ENCODE measurements around the gene CD93. TPM values are rescaled to one million over a fixed set of nuclear protein-coding genes. Genes with fewer than 3 reads are reported as not detected.
A peak's percentile ranks its signal among the peaks of the same experiment; 100 is the strongest.

The CD93 gene
- total RNA-seq, 4 donors from 2014 or later: 17.3 to 22.2 (median 21.1) TPM

DNA sequence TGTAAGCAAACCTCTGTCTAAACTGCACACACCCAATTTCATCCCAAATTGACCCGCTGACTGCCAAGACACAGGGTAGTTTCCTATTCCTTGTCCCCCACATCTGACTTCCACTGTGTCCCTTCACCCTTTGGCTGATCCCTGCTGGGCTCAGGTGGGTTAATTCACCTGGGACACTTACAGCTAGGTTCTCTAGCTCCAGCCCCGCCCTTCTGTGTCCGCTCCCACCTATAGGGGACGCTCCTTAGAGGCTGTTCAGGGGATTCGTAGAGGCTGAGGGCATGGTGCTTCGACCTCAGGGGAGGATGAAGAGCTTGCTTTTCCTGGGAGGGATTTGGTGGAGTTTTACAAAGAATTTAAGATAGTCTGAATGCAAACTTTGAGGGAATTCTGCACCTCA, 4.0 kb upstream of the CD93 start:
- in situ Hi-C loops (cut with MboI; ENCODE audit: low sequenced_read_pairs in 4 of 4) (no loop called here), intact Hi-C loops (cut with DNase I; ENCODE audit: low total_unique reads) (loop anchor here (5.0 kb wide), 1 partner anchor 38 kb away; no protein-coding TSS in a partner anchor)
- no peak for TF ChIP-seq POLR2A (IDR thresholded peaks at IDR 0.05)
- TF ChIP-seq CTCF (IDR thresholded peaks at IDR 0.05 in 4 of 5, conservative IDR thresholded peaks at IDR 0.05 in 1 of 5): no peak
- no peaks in the 10 kb centered on the region for H3K9me3 ChIP-seq
- H3K4me3 ChIP-seq: no peak overlapping the region
- H3K27ac ChIP-seq: no peak overlapping the region
- no peaks in the 10 kb centered on the region for H3K36me3 ChIP-seq
- ATAC-seq (no peak), DNase-seq (no peak)
- H3K27me3 ChIP-seq: no peaks in the 10 kb centered on the region
- peaks cover 23 to 35% of the 10 kb centered on the region in 2 donors for H3K4me1 ChIP-seq

DNA sequence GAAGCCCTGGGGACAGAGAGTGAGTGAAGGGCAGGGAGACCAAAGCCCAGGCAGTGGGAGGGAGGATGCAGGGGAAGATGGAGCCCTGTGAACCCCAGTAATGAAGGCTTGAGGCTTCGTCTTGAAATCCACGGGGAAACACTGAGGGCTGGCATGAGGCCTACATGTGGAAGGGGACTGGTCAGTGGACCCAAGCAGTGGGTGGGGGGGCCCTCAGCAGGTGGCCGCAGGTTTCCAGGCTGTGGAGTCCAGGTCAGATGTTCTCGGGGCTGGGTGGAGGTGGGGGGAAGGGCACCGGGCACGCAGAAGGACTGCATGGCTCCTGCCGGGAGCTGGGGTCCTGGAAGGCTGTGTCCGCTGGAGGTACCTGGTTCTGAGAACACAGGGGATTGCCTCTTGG, 2.7 kb upstream of the CD93 start:
- no peaks in the 10 kb centered on the region for H3K36me3 ChIP-seq
- H3K9me3 ChIP-seq: no peaks in the 10 kb centered on the region
- DNase-seq (no peak), ATAC-seq (no peak)
- H3K27ac ChIP-seq: no peak overlapping the region
- in situ Hi-C loops (cut with MboI; ENCODE audit: low sequenced_read_pairs in 4 of 4) (no loop called here), intact Hi-C loops (cut with DNase I; ENCODE audit: low total_unique reads) (no loop called here)
- peaks cover 23 to 35% of the 10 kb centered on the region in 2 donors for H3K4me1 ChIP-seq
- no peak for TF ChIP-seq POLR2A (IDR thresholded peaks at IDR 0.05)
- TF ChIP-seq CTCF (IDR thresholded peaks at IDR 0.05 in 4 of 5, conservative IDR thresholded peaks at IDR 0.05 in 1 of 5): no peak
- no peaks in the 10 kb centered on the region for H3K27me3 ChIP-seq
- no peak overlapping the region for H3K4me3 ChIP-seq

DNA sequence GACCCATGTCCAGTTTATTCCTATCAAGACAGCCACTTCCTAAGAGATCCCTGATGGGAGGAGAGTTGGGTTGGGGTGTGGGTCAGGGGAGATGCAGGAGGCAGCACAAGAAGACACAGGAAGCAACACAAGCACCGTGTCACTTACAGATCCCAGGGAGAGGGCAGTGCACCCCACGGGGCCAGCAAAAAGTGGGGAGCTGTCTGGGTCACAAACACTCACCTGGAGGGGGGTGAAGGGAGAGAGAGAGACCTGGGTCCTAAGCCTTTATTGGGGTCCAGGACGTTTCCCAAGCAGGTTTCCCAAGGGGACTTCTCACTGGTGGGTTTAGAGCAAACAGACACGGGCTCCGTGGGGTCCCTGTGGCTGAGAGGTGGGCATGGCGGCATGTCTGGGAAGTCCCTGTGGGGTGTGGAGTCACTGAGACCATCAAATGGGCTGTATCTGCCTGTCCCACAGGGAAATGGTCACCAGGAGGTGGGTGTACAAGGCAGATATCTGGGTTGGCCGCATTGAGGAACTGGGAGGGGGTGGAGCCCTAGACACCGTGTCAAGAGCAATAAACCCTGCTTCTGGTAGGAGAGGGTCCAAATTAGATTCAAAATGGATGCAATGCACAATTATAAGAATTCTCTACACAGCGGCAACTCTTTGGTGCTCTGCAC, 1.6 kb upstream of the CD93 start:
- H3K27me3 ChIP-seq: no peaks in the 10 kb centered on the region
- H3K9me3 ChIP-seq: no peaks in the 10 kb centered on the region
- in situ Hi-C loops (cut with MboI; ENCODE audit: low sequenced_read_pairs in 4 of 4) (no loop called here), intact Hi-C loops (cut with DNase I; ENCODE audit: low total_unique reads) (no loop called here)
- no peak for ATAC-seq
- H3K27ac ChIP-seq: peak overlapping the region; percentile 75 to 90 (median 83)
- H3K4me1 ChIP-seq: peaks cover 16 to 29% of the 10 kb centered on the region in 2 donors
- H3K4me3 ChIP-seq: no peak overlapping the region
- TF ChIP-seq CTCF (IDR thresholded peaks at IDR 0.05 in 4 of 5, conservative IDR thresholded peaks at IDR 0.05 in 1 of 5) (no peak), POLR2A (IDR thresholded peaks at IDR 0.05) (no peak)
- DNase-seq: no peak
- no peaks in the 10 kb centered on the region for H3K36me3 ChIP-seq

GRCh38 chr20:23086931-23087411, 847 bp upstream of the CD93 start:
- peaks cover 8 to 22% of the 10 kb centered on the region in 2 donors for H3K4me1 ChIP-seq
- peak overlapping the region in 3 of 4 donors; percentile 12 to 57 (median 44) for H3K4me3 ChIP-seq
- no peaks in the 10 kb centered on the region for H3K36me3 ChIP-seq
- peak overlapping the region; percentile 75 to 90 (median 83) for H3K27ac ChIP-seq
- H3K9me3 ChIP-seq: no peaks in the 10 kb centered on the region
- intact Hi-C loops (cut with DNase I; ENCODE audit: low total_unique reads): no loop called here
- no peaks in the 10 kb centered on the region for H3K27me3 ChIP-seq
- ATAC-seq: no peak
- no peak for DNase-seq
- in situ Hi-C loops (cut with MboI; ENCODE audit: low sequenced_read_pairs in 4 of 4): no loop called here
- no peak for TF ChIP-seq POLR2A (IDR thresholded peaks at IDR 0.05)
- no peak for TF ChIP-seq CTCF (IDR thresholded peaks at IDR 0.05 in 4 of 5, conservative IDR thresholded peaks at IDR 0.05 in 1 of 5)
